NCI-H2107 treated with DMSO at 0.1 percent for 48 hours (cell line): ENCODE data around the gene AKR1C2.
"Not testable (repeated sequence)": the region's sequence is repeated elsewhere in the genome, so short reads cannot be mapped to it uniquely, and the experiment has no call there.

ENCODE experiments used
- DNase-seq: peaks from one replicate; lab custom pipeline; 2025; ENCODE audit not compliant: unreplicated experiment; lab: John Stamatoyannopoulos, UW

The AKR1C2 gene

DNA sequence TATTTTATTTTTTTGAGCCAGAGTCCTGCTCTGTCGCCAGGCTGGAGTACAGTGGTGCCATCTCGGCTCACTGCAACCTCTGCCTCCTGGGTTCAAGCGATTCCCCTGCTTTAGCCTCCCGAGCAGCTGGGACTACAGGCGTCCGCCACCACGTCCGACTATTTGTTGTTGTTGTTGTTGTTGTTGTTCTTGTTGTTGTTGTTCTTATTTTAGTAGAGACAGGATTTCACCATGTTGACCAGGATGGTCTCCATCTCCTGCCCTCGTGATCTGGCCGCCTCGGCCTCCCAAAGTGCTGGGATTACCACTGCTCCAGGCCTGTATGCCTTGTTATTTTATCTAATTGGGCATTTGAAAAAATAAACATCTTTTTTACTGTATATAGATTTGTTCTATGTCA lies 42.1 kb downstream of the AKR1C2 start:
- DNase-seq, result not testable (repeated sequence)

DNA sequence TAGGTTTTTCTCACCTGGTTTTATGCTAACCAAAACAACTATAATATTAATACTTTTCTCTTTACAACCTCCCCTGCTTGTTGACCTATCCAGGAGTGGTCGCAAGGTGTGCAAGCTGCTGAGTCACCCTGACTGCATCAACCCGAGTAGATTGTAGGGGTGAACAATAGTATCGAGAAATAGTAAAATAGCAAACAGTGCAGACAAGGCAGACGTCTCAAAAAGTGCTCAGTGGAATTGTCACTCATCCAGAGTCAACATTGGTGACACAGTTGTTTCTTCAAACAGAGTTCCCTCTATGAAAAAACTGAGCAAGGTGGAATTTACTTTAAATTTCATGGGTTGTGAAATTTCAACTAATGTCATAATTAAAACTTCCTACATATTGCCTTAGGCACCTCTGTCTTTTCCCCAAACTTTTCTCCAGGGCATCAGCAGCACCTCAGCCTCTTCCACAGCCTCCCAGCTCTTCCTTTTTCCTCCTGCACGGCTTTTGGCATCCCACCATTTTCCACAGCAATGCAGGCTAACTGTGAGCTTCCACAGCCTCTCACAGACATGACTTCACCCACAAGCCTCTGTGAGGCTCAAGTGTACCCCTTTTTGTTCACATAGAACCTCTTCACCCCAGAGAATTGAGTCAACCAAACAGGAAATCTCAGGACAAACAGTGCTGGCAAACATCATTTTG lies 46.6 kb downstream of the AKR1C2 start:
- DNase-seq, result not testable (repeated sequence)

DNA sequence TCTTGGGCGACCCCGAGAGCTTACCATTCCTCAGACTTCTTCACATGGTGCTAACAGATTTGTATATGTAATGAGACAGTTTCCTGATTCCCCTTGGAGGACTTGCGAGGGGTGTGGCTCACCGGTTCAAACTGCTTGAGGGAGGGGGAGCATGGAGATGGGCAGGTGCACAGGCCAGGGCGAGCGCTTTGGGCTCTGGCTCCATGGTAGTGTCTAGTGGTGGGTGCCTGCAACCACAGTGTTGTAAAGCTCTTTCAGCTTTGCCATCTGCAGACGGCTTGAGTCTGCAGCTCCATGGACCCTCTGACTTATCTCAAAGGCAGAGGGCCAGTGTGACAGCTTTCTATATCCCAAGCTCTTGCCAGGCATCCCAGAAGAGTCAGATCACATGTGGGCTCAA lies 47.6 kb downstream of the AKR1C2 start:
- not testable (repeated sequence) for DNase-seq

GRCh38 chr10:4953405-4953804 lies 50.3 kb downstream of the AKR1C2 start:
- DNase-seq, result no peak

- not testable (repeated sequence) for DNase-seq
Observed at GRCh38 chr10:4951512-4952162, 52.0 kb downstream of the AKR1C2 start.

- peak; percentile 17 for DNase-seq
Observed at GRCh38 chr10:4947635-4948596, 55.7 kb downstream of the AKR1C2 start.

GRCh38 chr10:4947039-4947634 lies 56.5 kb downstream of the AKR1C2 start:
- DNase-seq, result no peak

GRCh38 chr10:4945766-4946717 lies 57.6 kb downstream of the AKR1C2 start:
- DNase-seq, result no peak

DNA sequence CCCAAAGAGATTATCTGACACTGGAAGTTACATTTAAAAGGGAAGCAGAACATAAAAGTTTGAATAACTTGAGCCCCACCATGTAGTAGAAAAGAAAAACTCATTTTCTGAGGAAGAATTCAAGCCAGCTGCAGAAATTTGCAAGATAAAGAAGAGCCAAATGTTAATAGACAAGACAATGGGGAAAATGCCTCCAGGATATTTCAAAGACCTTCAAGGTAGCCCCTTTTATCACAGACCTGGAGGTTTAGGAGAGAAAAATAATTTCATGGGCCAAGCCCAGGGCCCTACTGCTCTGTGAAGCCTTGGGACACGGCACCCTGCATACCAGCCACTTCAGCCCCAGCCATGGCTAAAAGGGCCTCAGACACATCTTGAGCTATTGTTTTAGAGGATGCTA lies 58.8 kb downstream of the AKR1C2 start:
- no peak for DNase-seq

DNA sequence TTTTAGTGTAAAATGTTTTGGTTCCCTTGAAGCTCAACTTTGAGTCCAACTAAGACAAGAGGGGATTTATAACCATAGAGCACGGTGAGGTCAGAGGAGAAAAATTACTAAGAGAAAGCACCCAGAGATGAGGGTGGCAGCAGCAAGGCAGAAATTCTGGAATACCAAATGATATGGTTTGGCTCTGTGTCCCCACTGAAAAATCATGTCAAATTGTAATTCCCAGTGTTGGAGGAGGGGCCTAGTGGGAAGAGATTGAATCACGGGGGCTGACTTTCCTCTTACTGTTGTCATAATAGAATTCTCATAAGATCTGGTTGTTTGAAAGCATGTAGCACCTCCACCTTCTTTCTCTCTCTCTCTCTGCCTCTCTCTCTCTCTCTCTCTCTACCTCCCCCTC lies 59.8 kb downstream of the AKR1C2 start:
- no peak for DNase-seq

DNA sequence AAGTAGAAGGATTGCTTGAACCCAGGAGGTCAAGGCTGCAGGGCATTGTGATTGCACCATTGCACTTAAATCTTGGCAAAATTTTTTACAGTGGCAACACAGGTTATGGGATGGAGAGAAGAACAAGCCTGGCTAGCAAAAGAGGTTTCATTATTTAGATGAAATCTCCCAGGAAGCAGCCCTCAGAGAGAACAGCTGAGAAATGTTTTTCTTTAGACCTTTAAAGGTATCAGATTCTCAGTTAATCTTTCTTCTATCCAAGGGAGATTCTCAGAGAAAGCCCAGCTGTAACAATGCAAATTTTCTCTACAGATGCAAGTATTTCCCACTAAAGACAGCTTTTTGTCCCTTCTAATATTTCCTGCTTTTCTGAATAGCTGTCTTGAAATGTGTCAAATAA lies 60.2 kb downstream of the AKR1C2 start:
- not testable (repeated sequence) for DNase-seq

- DNase-seq, result not testable (repeated sequence)
Observed at GRCh38 chr10:4942931-4943330, 60.7 kb downstream of the AKR1C2 start.

DNA sequence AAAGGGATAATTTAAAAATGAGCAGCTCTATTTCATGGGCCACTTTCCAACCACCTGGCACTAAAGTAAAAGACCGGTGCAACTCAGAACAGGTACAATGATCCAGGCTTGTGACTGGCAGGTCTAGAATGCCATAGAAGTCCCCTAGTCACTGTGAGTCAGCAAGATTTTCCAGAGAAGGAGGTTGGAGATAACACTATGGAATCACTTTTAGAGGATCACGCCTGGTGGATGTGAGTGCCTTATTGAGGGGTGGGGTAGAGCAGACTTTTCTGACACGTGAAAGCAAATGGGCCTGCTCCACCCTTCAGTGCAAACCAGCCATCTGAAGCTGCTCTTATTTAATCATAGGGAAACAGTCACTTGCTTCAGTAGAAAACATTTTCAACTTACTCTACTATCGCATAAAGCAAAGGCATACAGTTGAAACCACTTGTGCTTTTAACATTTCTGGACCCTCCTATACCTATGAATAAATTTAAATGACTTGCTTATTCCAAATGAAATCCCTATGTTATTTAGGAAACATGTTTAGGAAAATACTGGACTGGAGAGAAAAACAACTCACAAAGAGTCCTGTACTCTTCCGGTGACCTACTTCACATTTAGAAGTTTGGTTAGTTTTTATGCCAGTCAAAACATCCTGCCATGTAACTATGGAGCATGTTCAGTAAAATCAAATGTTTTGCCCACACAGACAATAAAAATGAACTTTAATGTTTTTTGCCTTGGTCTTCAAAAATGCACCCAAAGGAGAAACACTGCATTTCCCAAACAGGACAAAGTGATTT lies 61.9 kb downstream of the AKR1C2 start:
- DNase-seq, result peak; percentile 67

DNA sequence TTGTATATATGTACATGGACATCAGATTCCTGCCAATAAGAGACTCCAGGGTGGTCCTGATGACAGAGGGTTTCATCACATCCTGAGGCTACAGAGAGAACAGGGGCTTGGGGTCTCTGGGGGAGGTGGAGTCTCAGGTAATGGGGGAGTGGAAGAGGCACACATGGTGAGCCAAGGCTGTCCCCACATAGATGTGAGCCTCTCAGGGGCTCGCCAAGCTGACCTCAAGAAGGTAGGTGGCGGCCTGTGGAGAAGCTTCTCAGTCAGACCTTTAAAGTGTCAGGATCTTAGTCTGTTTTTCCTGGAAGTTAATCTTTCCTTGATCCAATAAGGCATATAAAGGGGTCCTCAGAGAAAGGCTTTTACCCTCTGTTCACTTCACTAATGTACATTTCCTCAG lies 62.7 kb downstream of the AKR1C2 start:
- DNase-seq, result not testable (repeated sequence)

DNA sequence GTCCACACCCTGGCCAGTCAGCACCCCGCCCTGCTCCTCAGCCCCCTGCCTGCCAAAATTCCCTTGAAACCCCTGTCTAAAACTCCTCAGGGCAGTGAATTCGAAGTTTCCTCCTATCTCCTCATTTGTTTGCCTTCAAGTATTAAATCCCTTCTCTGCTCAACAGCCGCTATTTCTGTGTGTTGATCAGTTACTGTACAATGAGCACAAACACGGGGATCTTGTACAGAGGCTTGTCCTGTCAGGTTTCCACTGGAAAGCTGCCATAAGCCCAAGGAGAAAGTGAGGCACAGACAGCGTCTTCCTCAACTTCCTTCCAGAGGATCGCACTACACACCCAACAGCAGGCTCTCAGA lies 63.6 kb downstream of the AKR1C2 start:
- not testable (repeated sequence) for DNase-seq

DNA sequence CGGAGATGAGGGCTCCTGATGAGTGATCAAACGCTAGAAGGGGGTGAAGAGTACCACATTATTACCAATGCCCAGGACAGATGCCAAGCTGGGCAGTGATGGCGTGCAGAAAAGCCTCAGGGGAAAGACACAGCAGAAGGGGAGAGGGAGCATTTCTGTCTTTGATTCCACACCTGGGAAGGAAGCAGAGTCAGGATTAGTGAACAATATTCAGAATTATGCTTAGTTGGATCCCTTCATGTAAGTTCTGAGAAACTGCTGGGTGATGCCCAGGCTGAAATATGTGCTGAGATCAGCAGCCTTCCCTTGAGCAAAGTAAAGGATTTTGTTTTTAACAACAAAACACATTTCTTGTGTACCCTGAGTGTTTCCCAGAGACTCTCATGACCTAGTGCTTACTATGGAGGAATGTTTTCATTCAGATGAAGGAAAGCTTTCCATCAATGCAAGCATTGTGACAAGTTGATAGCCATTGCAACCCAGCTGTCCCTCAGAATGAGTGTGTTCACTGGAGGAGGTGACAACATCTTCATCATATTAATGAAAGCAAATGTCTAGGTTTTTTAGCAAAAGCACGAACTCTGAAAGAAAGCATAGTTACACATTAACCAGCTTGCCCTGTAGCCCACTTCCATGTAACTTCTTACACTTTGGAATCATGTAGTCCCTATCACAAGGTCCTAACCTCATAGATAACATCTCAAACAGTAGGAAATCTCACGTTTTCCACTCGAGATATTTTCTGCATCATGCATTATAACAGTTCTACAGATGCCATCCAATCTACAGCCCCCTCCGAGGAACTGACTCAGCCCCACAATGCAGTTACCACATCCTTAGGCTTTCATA lies 64.2 kb downstream of the AKR1C2 start:
- no peak for DNase-seq
